Measurements from ENCODE around the gene MAP2K3. TPM values are rescaled to one million over a fixed set of nuclear protein-coding genes. Genes with fewer than 3 reads are reported as not detected.
"Not testable (repeated sequence)": the region's sequence is repeated elsewhere in the genome, so short reads cannot be mapped to it uniquely, and the experiment has no call there.

The MAP2K3 gene
- total and polyA plus RNA-seq, 5 donors, result 29.6 to 61.2 (median 39.2) TPM

GRCh38 chr17:21348081-21348925 is 63.8 kb downstream of the MAP2K3 start:
- DNase-seq, result peak in 1 of 3 donors; percentile 31
- H3K27me3 ChIP-seq (ENCODE audit: control insufficient read depth, insufficient read depth); H3K4me3 ChIP-seq (ENCODE audit: low read length); ATAC-seq; intact Hi-C loops (cut with DNase I); H3K4me1 ChIP-seq (ENCODE audit: control insufficient read depth, insufficient read depth, low read length); H3K27ac ChIP-seq (ENCODE audit: low read length); H3K9me3 ChIP-seq (ENCODE audit: control insufficient read depth, low read length): not testable (repeated sequence)
- WGBS, result 81% methylated on average over 9 of the region's 14 CpGs

- H3K9me3 ChIP-seq (ENCODE audit: control insufficient read depth, low read length); H3K27me3 ChIP-seq (ENCODE audit: control insufficient read depth, insufficient read depth); ATAC-seq; H3K4me3 ChIP-seq (ENCODE audit: low read length); H3K4me1 ChIP-seq (ENCODE audit: control insufficient read depth, insufficient read depth, low read length); H3K27ac ChIP-seq (ENCODE audit: low read length); intact Hi-C loops (cut with DNase I): not testable (repeated sequence)
- peak in 1 of 3 donors; percentile 12 for DNase-seq
- 70% methylated on average over 5 of the region's 7 CpGs for WGBS
Measured at GRCh38 chr17:21348926-21349261, 64.4 kb downstream of the MAP2K3 start.

GRCh38 chr17:21349358-21350050 is 65.0 kb downstream of the MAP2K3 start:
- WGBS, result 72% methylated on average over 5 of the region's 6 CpGs
- peak in 1 of 2 donors; percentile 5 for ATAC-seq

GRCh38 chr17:21350495-21350894 is 66.0 kb downstream of the MAP2K3 start:
- DNase-seq, result peak in 1 of 3 donors; percentile 19

More at GRCh38 chr17:21349358-21350050, 65.0 kb downstream of the MAP2K3 start:
- intact Hi-C loops (cut with DNase I); H3K27me3 ChIP-seq (ENCODE audit: control insufficient read depth, insufficient read depth); H3K4me3 ChIP-seq (ENCODE audit: low read length); H3K9me3 ChIP-seq (ENCODE audit: control insufficient read depth, low read length); H3K27ac ChIP-seq (ENCODE audit: low read length); H3K4me1 ChIP-seq (ENCODE audit: control insufficient read depth, insufficient read depth, low read length): not testable (repeated sequence)
- peak in 1 of 3 donors; percentile 18 for DNase-seq

GRCh38 chr17:21351366-21352065 is 67.0 kb downstream of the MAP2K3 start:
- ATAC-seq, result no peak
- H3K27me3 ChIP-seq (ENCODE audit: control insufficient read depth, insufficient read depth), result no peaks in the 10 kb centered on the region

More at GRCh38 chr17:21350495-21350894, 66.0 kb downstream of the MAP2K3 start:
- H3K27ac ChIP-seq (ENCODE audit: low read length); H3K9me3 ChIP-seq (ENCODE audit: control insufficient read depth, low read length); ATAC-seq; H3K4me3 ChIP-seq (ENCODE audit: low read length); intact Hi-C loops (cut with DNase I); H3K27me3 ChIP-seq (ENCODE audit: control insufficient read depth, insufficient read depth); H3K4me1 ChIP-seq (ENCODE audit: control insufficient read depth, insufficient read depth, low read length): not testable (repeated sequence)
- 83% methylated on average over 19 of the region's 19 CpGs for WGBS

GRCh38 chr17:21352221-21352980 is 67.9 kb downstream of the MAP2K3 start:
- DNase-seq, result peak in 1 of 3 donors; percentile 53
- Histone ChIP-seq H3K27ac (ENCODE audit: low read length) (no peak overlapping the region), H3K27me3 (ENCODE audit: control insufficient read depth, insufficient read depth) (no peaks in the 10 kb centered on the region), H3K9me3 (ENCODE audit: control insufficient read depth, low read length) (no peaks in the 10 kb centered on the region), H3K4me3 (ENCODE audit: low read length) (no peak overlapping the region), H3K4me1 (ENCODE audit: control insufficient read depth, insufficient read depth, low read length) (peaks cover 1% of the 10 kb centered on the region)
- WGBS, result 86% methylated on average over 23 of the region's 23 CpGs
- ATAC-seq, result no peak
- intact Hi-C loops (cut with DNase I), result no loop called here

More at GRCh38 chr17:21351366-21352065, 67.0 kb downstream of the MAP2K3 start:
- DNase-seq, result peak in 1 of 3 donors; percentile 15
- 64% methylated on average over 3 of the region's 3 CpGs for WGBS
- Histone ChIP-seq H3K4me3 (ENCODE audit: low read length) (no peak overlapping the region), H3K4me1 (ENCODE audit: control insufficient read depth, insufficient read depth, low read length) (peaks cover 5% of the 10 kb centered on the region), H3K9me3 (ENCODE audit: control insufficient read depth, low read length) (no peaks in the 10 kb centered on the region), H3K27ac (ENCODE audit: low read length) (no peak overlapping the region)
- intact Hi-C loops (cut with DNase I), result no loop called here

- Histone ChIP-seq H3K27ac (ENCODE audit: low read length) (no peak overlapping the region), H3K27me3 (ENCODE audit: control insufficient read depth, insufficient read depth) (no peaks in the 10 kb centered on the region), H3K9me3 (ENCODE audit: control insufficient read depth, low read length) (no peaks in the 10 kb centered on the region), H3K4me1 (ENCODE audit: control insufficient read depth, insufficient read depth, low read length) (peaks cover 5% of the 10 kb centered on the region), H3K4me3 (ENCODE audit: low read length) (no peak overlapping the region)
- 89% methylated on average over 8 of the region's 8 CpGs for WGBS
- intact Hi-C loops (cut with DNase I), result no loop called here
- DNase-seq, result peak in 1 of 3 donors; percentile 23
- ATAC-seq, result no peak
Measured at GRCh38 chr17:21352981-21353265, 68.4 kb downstream of the MAP2K3 start.

- ATAC-seq (no peak), DNase-seq (peak in 1 of 3 donors; percentile 26)
- H3K9me3 ChIP-seq (ENCODE audit: control insufficient read depth, low read length), result no peaks in the 10 kb centered on the region
- no peak overlapping the region for H3K27ac ChIP-seq (ENCODE audit: low read length)
- peaks cover 10% of the 10 kb centered on the region for H3K4me1 ChIP-seq (ENCODE audit: control insufficient read depth, insufficient read depth, low read length)
- WGBS, result 72% methylated on average over 13 of the region's 13 CpGs
- intact Hi-C loops (cut with DNase I), result no loop called here
- H3K27me3 ChIP-seq (ENCODE audit: control insufficient read depth, insufficient read depth), result no peaks in the 10 kb centered on the region
- no peak overlapping the region for H3K4me3 ChIP-seq (ENCODE audit: low read length)
Measured at GRCh38 chr17:21353326-21354010, 69.0 kb downstream of the MAP2K3 start.

GRCh38 chr17:21354796-21355385 is 70.4 kb downstream of the MAP2K3 start:
- Histone ChIP-seq H3K9me3 (ENCODE audit: control insufficient read depth, low read length) (no peaks in the 10 kb centered on the region), H3K27ac (ENCODE audit: low read length) (no peak overlapping the region), H3K27me3 (ENCODE audit: control insufficient read depth, insufficient read depth) (no peaks in the 10 kb centered on the region), H3K4me3 (ENCODE audit: low read length) (no peak overlapping the region), H3K4me1 (ENCODE audit: control insufficient read depth, insufficient read depth, low read length) (peaks cover 14% of the 10 kb centered on the region)
- ATAC-seq (no peak), DNase-seq (peak in 1 of 3 donors; percentile 24)
- 93% methylated on average over 13 of the region's 13 CpGs for WGBS
- intact Hi-C loops (cut with DNase I), result no loop called here

- Histone ChIP-seq H3K9me3 (ENCODE audit: control insufficient read depth, low read length) (no peaks in the 10 kb centered on the region), H3K27me3 (ENCODE audit: control insufficient read depth, insufficient read depth) (no peaks in the 10 kb centered on the region), H3K27ac (ENCODE audit: low read length) (no peak overlapping the region), H3K4me3 (ENCODE audit: low read length) (no peak overlapping the region), H3K4me1 (ENCODE audit: control insufficient read depth, insufficient read depth, low read length) (peaks cover 14% of the 10 kb centered on the region)
- ATAC-seq, result no peak
- DNase-seq, result peak in 1 of 3 donors; percentile 25
- WGBS, result 79% methylated on average over 12 of the region's 12 CpGs
- intact Hi-C loops (cut with DNase I), result no loop called here
Measured at GRCh38 chr17:21355586-21355985, 71.1 kb downstream of the MAP2K3 start.
